Epidermal melanocyte (primary cell): ENCODE results near the gene USP40.

ENCODE experiments used
- DNase-seq: peaks from one replicate; pipeline ENCODE4 v3.0.0; 2011; ENCODE audit warnings: low spot score; ENCODE audit not compliant: insufficient read length

The USP40 gene

DNA sequence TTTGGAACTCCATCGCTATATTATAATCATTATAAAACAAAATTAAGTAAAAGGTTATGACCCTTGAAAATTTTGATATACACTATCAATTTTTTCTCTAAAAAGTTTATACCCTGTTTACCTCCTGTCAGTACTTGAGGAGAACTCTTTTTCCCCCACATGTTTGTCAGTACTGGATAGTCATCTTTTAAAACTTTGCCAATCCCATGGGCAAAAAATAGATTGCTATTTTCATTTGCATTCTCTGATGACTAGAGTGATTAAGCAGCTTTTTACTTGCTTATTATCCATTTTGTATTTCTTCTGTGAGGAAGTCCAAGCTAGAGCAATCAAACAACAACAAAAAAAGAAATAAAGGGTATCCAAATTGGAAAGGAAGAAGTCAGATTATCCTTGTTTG, 135.9 kb downstream of the USP40 start:
- DNase-seq: no peak

DNA sequence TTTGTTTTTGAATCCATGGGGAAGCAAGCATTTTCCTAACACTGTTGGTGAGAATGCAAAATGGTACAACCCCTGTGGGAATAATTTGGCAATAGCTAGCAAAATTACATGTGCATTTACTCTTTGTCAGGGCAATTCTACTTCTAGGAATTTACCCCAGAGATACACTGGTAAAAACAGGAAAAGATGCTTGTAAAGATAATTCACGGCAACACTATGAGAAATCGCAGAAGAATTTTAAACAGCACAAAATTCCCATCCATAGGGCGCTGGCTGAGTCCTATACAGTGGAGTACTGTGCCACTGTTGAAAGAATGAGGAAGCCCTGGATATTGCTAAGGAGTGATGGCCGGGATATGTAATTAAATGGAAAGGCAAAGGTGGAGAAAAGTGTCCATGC, 136.5 kb downstream of the USP40 start:
- DNase-seq: no peak

DNA sequence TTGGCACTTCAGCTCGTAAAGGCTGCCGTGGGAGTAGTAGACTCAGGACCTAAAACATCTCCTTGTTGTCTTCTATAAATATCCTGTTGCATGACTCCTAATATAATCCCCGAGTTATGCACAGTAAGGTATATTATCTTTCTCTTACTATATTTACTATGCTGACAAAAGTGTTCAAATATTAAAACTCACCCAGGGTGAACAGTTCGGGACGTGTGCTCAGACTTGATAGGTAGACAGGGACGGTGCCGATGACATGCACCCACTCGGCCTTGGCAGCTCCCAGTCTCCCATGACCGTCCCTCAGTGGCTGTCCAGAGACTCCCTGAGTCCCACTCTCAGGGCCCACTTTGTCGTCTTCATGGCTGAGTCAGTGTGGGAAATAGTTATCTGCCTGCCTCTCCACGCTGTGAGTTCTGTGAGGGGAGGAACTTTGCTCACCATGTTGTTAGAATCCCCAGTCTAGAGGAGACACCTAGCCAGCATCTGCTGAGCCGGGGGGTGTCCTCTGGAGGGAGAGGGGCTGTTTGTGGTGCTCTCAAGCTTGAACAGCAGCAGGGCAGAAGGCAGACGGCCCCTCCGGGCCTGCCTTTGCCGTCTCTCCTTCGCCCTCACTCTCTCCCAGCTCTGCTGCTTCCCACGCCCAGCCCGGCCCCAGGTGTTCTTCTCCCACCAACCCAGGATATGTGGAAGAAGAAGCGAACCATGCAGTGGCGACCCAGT, 137.2 kb downstream of the USP40 start:
- no peak for DNase-seq

DNA sequence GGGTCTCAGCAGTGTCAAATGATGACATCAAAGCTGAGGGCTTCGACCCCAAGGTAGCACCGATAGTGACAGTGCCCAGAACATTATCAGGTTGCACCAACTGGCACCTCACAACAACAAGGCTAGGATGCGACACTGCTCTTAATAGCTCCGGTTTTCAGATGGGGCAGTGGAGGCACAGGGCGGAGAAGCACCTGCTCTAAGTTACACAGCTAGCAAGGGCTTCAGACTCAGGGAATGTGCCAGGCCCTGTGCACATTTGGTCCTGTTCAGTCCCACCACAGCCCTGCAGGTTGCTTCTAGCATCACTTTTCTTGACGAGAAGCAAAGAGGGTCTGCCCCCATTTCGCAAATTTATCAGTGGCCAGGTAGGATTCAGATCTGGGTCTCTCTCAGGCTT, 138.1 kb downstream of the USP40 start:
- DNase-seq: no peak

DNA sequence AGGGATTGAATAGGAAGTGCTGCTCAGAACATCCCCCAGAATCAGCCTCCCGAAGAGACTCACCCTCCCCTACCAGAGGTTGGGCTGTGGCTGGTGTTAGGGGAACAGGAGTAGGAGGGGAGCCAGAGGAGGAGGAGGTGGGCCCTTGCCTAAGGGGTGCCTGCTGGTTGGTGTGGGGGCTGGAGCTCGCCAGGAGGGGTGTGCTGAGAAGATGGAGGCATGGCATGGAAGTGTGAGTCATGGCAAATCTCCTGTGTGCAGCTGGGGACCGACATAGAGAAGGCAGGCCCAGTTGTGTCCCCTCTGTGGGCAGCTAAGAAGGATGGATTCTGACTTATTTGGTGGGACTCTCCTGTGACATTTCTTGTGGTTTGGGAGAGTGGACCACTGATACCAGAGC, 138.6 kb downstream of the USP40 start:
- no peak for DNase-seq

DNA sequence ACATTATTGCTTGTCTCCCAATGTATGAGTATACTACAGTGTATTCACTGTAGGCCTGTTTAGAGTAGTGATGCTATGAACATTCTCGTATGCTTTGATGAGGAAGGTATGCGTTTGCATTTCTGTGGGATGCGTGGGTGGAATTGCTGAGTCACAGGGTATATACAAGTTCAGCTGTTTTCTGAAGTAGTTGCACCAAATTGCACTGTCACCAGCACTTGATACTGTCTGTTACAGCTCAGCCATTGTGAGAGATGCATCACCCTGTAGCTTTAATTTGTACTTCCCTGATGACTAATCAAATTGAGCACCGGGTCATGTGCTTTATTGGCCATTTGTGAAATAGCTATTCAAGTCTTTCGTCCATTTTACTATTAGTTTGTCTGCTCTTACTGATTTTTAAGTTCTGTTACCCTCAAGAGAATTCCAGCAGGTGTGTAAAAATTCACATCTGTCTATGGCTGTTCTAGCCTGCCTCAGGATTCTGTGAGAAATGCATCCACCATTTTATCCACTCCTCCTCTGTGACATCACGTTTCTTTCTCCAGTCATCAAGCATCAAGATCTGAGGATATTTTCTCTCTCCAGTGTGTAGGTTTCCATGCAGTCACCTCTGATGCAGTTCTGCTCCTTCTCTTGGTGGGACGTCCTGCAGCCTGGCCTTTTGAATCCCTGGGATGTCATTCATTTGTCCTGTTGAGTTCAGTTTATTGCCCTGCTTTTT, 139.8 kb downstream of the USP40 start:
- DNase-seq: no peak
